SK-MEL-5 (cell line): ENCODE data around the gene SLC22A25. TPM values are rescaled to one million over a fixed set of nuclear protein-coding genes. Genes with fewer than 3 reads are reported as not detected.
"Not testable (repeated sequence)": the region's sequence is repeated elsewhere in the genome, so short reads cannot be mapped to it uniquely, and the experiment has no call there.

Experiments
- DNase-seq: peaks from one replicate; pipeline ENCODE4 v3.0.0-alpha.2; 2016; ENCODE audit warnings: low read depth, low spot score
- in situ Hi-C: cut with HindIII; loops from 2 replicates; pipeline ENCODE4 v1.10.0; 2016; ENCODE audit warnings: low sequenced_read_pairs, high pct_unique_total_duplicates, low pct_unique_long_range_greater_than_20kb
- total RNA-seq: library from RNA; depleted of rRNA; stranded (reverse); fragments of >200 nt; shearing (Covaris generic); gene quantifications from 2 replicates; pipeline ENCODE4 v1.2.3, GENCODE V29; 2014; rRNA removed

The SLC22A25 gene
- total RNA-seq, 1 experiment from 2014 or later: not detected

GRCh38 chr11:63240098-63240497 lies 3.3 kb downstream of the SLC22A25 start:
- no peak for DNase-seq
- in situ Hi-C loops: no loop called here

- in situ Hi-C loops: no loop called here
Observed at GRCh38 chr11:63239254-63239653, 4.1 kb downstream of the SLC22A25 start.

GRCh38 chr11:63237413-63237812 lies 6.0 kb downstream of the SLC22A25 start:
- no peak for DNase-seq
- in situ Hi-C loops: no loop called here

More at GRCh38 chr11:63239254-63239653, 4.1 kb downstream of the SLC22A25 start:
- no peak for DNase-seq

- in situ Hi-C loops, DNase-seq: not testable (repeated sequence)
Observed at GRCh38 chr11:63235471-63236461, 7.6 kb downstream of the SLC22A25 start.

GRCh38 chr11:63229815-63230214 lies 13.6 kb downstream of the SLC22A25 start:
- in situ Hi-C loops: no loop called here

GRCh38 chr11:63227521-63228107 lies 15.8 kb downstream of the SLC22A25 start:
- in situ Hi-C loops: no loop called here

More at GRCh38 chr11:63229815-63230214, 13.6 kb downstream of the SLC22A25 start:
- DNase-seq: no peak

GRCh38 chr11:63226488-63227114 lies 16.8 kb downstream of the SLC22A25 start:
- DNase-seq: no peak
- in situ Hi-C loops: no loop called here

More at GRCh38 chr11:63227521-63228107, 15.8 kb downstream of the SLC22A25 start:
- no peak for DNase-seq

- no peak for DNase-seq
- in situ Hi-C loops: no loop called here
Observed at GRCh38 chr11:63214093-63214492, 29.3 kb downstream of the SLC22A25 start.

GRCh38 chr11:63212742-63213141 lies 30.7 kb downstream of the SLC22A25 start:
- peak; percentile 39 for DNase-seq
- in situ Hi-C loops: no loop called here

- DNase-seq: no peak
- in situ Hi-C loops: no loop called here
Observed at GRCh38 chr11:63210111-63210510, 33.3 kb downstream of the SLC22A25 start.

Other genes with a start within 250 kb of the SLC22A25 start
- gene SLC22A8, start 227.8 kb downstream of the SLC22A25 start, total RNA-seq: not detected in 2 replicates
- not detected in 2 replicates for gene SLC22A24, start 99.4 kb downstream of the SLC22A25 start, total RNA-seq
- gene SLC22A9, start 126.2 kb upstream of the SLC22A25 start, total RNA-seq: not detected in 2 replicates
- gene PLAAT5, start 247.6 kb upstream of the SLC22A25 start, total RNA-seq: 0.21 TPM in 1 of 2 replicates, not detected in the other